ENCODE measurements around the gene TMPRSS3.

GRCh38 chr21:42392731-42393442 lies 3.0 kb downstream of the TMPRSS3 start:
- TF ChIP-seq CTCF (IDR thresholded peaks at IDR 0.05): no peak
- no peak for TF ChIP-seq POLR2A (IDR thresholded peaks at IDR 0.05)
